Vagina (tissue), 2 donors: ENCODE measurements around the gene OXSR1.

Source experiments
- POLR2A ChIP-seq, 2 donors: fragments of 450-650 bp; IDR thresholded peaks; one replicate each; pipeline ENCODE4 v1.6.1; 2017; ENCODE audit warnings: antibody characterized with exemption in 2 of 2, mild to moderate bottlenecking in 2 of 2, moderate library complexity in 2 of 2
- POLR2AphosphoS5 ChIP-seq, 2 donors: sonication (generic); formaldehyde crosslinking; IDR thresholded peaks; one replicate each; pipeline ENCODE4 v1.9.0; 2017; ENCODE audit warnings: antibody characterized with exemption in 2 of 2, mild to moderate bottlenecking in 2 of 2, low read depth in 1 of 2; ENCODE audit not compliant: insufficient read depth in 1 of 2
- TF ChIP-seq, protein P1 (sequence below), 3 experiments: fragments of 450-650 bp in 2 of 3; fragments of 200-600 bp in 1 of 3; sonication (generic) in 1 of 3; IDR thresholded peaks; one replicate each; pipeline ENCODE4 v1.5.1; 2017 to 2019; ENCODE audit warnings: antibody characterized with exemption in 3 of 3, mild to moderate bottlenecking in 2 of 3, moderate library complexity in 2 of 3

DNA sequence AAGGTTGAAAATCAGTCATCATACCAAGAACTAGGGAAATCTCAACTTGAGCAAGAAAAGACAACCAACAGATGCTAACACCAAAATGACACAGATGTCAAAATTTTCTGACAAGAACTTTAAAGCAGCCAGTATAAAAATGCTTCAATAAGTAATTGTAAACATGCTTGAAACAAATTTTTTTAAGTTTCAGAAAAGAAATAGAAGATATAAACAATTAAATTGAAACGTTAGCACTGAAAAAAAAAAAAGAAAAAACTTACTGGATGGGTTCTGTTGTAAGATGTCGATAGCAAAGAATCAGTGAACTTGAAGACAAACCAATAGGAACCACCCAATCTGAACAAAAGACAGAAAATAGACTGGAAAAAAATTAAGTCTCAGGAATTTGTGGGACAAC lies 18.8 kb upstream of the OXSR1 start:
- TF ChIP-seq, protein P1, sequence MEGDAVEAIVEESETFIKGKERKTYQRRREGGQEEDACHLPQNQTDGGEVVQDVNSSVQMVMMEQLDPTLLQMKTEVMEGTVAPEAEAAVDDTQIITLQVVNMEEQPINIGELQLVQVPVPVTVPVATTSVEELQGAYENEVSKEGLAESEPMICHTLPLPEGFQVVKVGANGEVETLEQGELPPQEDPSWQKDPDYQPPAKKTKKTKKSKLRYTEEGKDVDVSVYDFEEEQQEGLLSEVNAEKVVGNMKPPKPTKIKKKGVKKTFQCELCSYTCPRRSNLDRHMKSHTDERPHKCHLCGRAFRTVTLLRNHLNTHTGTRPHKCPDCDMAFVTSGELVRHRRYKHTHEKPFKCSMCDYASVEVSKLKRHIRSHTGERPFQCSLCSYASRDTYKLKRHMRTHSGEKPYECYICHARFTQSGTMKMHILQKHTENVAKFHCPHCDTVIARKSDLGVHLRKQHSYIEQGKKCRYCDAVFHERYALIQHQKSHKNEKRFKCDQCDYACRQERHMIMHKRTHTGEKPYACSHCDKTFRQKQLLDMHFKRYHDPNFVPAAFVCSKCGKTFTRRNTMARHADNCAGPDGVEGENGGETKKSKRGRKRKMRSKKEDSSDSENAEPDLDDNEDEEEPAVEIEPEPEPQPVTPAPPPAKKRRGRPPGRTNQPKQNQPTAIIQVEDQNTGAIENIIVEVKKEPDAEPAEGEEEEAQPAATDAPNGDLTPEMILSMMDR (IDR thresholded peaks at IDR 0.05) = no peak
- TF ChIP-seq POLR2AphosphoS5 (IDR thresholded peaks at IDR 0.05; ENCODE audit: insufficient read depth in 1 of 2, low read depth in 1 of 2) = no peak
- no peak for TF ChIP-seq POLR2A (IDR thresholded peaks at IDR 0.05)
